CD4-positive, alpha-beta T cell (primary cell): ENCODE data around the gene GRID2. TPM values are rescaled to one million over a fixed set of nuclear protein-coding genes. Genes with fewer than 3 reads are reported as not detected.

ENCODE experiments used
- ATAC-seq: fragments of 200-7000 bp; cut with Tn5 transposase; one replicate; pipeline ENCODE4 v1.10.0; 2022; ENCODE audit warnings: mild to moderate bottlenecking; ENCODE audit not compliant: poor library complexity
- CTCF ChIA-PET: fragments of 350-600 bp; sonication (Branson Sonifier 250); formaldehyde crosslinking; loops from one replicate; lab custom pipeline; 2021; ENCODE audit warnings: antibody characterized with exemption, inconsistent platforms; lab: Charles Lee
- POLR2A ChIA-PET: fragments of 350-600 bp; sonication (Branson Sonifier 250); formaldehyde crosslinking; loops from one replicate; lab custom pipeline; 2021; ENCODE audit warnings: antibody characterized with exemption, inconsistent platforms; lab: Charles Lee
- DNase-seq, 14 experiments: peaks; one replicate each; pipeline ENCODE4 v3.0.0-alpha.2; 2013 to 2020; ENCODE audit warnings: mixed read lengths in 2 of 14
- H3K27ac ChIP-seq, 2 donors: one replicate each; pipeline versions ENCODE4 v1.5.1 to v1.7.0; 2013; ENCODE audit warnings: low read length in 2 of 2, low read depth in 1 of 2, mild to moderate bottlenecking in 1 of 2
- H3K27me3 ChIP-seq, 2 experiments: 1 replicate in 1 of 2; 2 replicates in 1 of 2; pipeline versions ENCODE4 v1.6.1 to v1.7.0; 2013; ENCODE audit warnings: low read length in 2 of 2, control low read depth in 1 of 2, mild to moderate bottlenecking in 1 of 2, moderate library complexity in 1 of 2; ENCODE audit not compliant: insufficient read depth in 2 of 2, control insufficient read depth in 1 of 2
- H3K36me3 ChIP-seq: one replicate; pipeline ENCODE4 v1.6.1; 2013; ENCODE audit warnings: low read length, control low read depth; ENCODE audit not compliant: insufficient read depth
- H3K4me1 ChIP-seq: one replicate; pipeline ENCODE4 v1.6.1; 2013; ENCODE audit warnings: low read length, control low read depth; ENCODE audit not compliant: insufficient read depth
- H3K4me3 ChIP-seq: one replicate; pipeline ENCODE4 v1.5.1; 2013; ENCODE audit warnings: mild to moderate bottlenecking, low read length, moderate library complexity
- H3K9me3 ChIP-seq, 2 experiments: 1 replicate in 1 of 2; 2 replicates in 1 of 2; pipeline versions ENCODE4 v1.6.1 to v1.7.0; 2013; ENCODE audit warnings: low read length in 2 of 2, mild to moderate bottlenecking in 2 of 2, control low read depth in 1 of 2, moderate library complexity in 1 of 2; ENCODE audit not compliant: control insufficient read depth in 1 of 2, insufficient read depth in 1 of 2
- H3K27ac Mint-ChIP-seq: one replicate; pipeline ENCODE4 v1.8.0; 2020; ENCODE audit warnings: mixed read lengths
- H3K27me3 Mint-ChIP-seq: one replicate; pipeline ENCODE4 v1.8.0; 2021; ENCODE audit warnings: mixed read lengths
- H3K36me3 Mint-ChIP-seq: one replicate; pipeline ENCODE4 v1.8.0; 2021; ENCODE audit warnings: low read depth, mixed read lengths
- H3K4me1 Mint-ChIP-seq: one replicate; pipeline ENCODE4 v1.8.0; 2021; ENCODE audit warnings: low read depth, mixed read lengths
- H3K4me3 Mint-ChIP-seq: one replicate; pipeline ENCODE4 v1.8.0; 2020; ENCODE audit warnings: mild to moderate bottlenecking, mixed read lengths
- H3K9me3 Mint-ChIP-seq: one replicate; pipeline ENCODE4 v1.8.0; 2020; ENCODE audit warnings: mixed read lengths
- CTCF ChIP-seq: fragments of 200-600 bp; IDR thresholded peaks from one replicate; pipeline ENCODE4 v1.8.0; 2022; ENCODE audit warnings: antibody characterized with exemption, mild to moderate bottlenecking
- intact Hi-C, 2 experiments: fragments of 100-400 bp; cut with DNase I in 1 of 2; cut with micrococcal nuclease in 1 of 2; formaldehyde crosslinking; loops; one replicate each; pipeline versions ENCODE4 v1.15.1 to v1.9.0; 2023 to 2025; cut with DNase I, micrococcal nuclease
- total RNA-seq, 174 experiments: library from RNA in 2 of 174; stranded (reverse) in 2 of 174; gene quantifications; one replicate each; pipeline ENCODE4 v1.2.3 and lab custom pipeline; 2021 to 2026

GRID2 gene
- total RNA-seq, 2 experiments from 2014 or later: not detected

DNA sequence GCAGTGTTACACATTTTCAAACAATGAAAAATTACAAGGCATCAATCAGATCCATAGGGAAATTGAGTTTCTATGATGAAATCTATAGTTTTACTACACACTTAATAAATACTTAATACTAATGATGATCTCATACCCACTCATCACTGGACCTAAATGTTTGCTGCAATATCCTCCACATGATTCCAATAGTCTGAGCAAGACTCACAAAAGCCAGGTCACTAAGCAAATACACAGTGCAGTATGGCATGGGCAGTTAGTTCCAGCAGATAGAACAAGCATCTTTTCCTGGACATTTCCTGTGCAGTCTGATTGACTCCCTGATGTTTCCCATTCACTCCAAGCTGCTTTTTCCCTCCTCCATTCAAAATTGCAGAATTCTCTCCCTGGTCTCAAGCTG lies 1415.8 kb downstream of the GRID2 start:
- H3K4me3 Mint-ChIP-seq: no peak overlapping the region
- H3K36me3 Mint-ChIP-seq: no peaks in the 10 kb centered on the region
- no peak overlapping the region for H3K27ac ChIP-seq
- no peaks in the 10 kb centered on the region for H3K4me1 Mint-ChIP-seq
- intact Hi-C loops: no loop called here
- ChIA-PET POLR2A (no interaction called here), CTCF (no interaction called here)
- no peak for TF ChIP-seq CTCF
- no peaks in the 10 kb centered on the region for H3K4me1 ChIP-seq
- no peaks in the 10 kb centered on the region for H3K36me3 ChIP-seq
- DNase-seq: no peak
- H3K27me3 ChIP-seq: no peaks in the 10 kb centered on the region
- no peaks in the 10 kb centered on the region for H3K27me3 Mint-ChIP-seq
- peaks cover 0 to 3% of the 10 kb centered on the region in 2 experiments for H3K9me3 ChIP-seq
- H3K27ac Mint-ChIP-seq: no peak overlapping the region
- no peak for ATAC-seq
- no peak overlapping the region for H3K4me3 ChIP-seq
- peaks cover 2% of the 10 kb centered on the region for H3K9me3 Mint-ChIP-seq

DNA sequence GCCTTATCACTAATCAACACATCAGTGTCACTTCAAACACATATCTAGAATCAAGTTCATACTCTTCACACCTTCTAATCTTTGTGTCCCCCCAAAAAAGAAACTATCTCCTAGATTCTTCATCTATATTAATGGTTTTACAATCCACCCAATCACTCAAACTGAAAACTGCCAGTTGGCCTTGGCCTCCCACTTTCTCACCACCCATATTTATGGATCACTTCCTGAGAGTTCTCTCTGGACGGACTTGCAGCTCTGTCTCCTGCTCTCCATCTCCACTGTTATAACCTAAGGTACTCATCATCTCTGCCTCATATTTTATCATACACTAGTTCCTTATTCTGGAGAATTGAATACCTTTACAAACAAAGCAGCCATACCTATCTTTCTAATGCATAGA lies 1418.7 kb downstream of the GRID2 start:
- Mint-ChIP-seq H3K9me3 (peaks cover 2% of the 10 kb centered on the region), H3K27ac (no peak overlapping the region), H3K36me3 (no peaks in the 10 kb centered on the region), H3K4me3 (no peak overlapping the region), H3K27me3 (no peaks in the 10 kb centered on the region), H3K4me1 (no peaks in the 10 kb centered on the region)
- Histone ChIP-seq H3K4me1 (no peaks in the 10 kb centered on the region), H3K27ac (no peak overlapping the region), H3K27me3 (no peaks in the 10 kb centered on the region), H3K4me3 (no peak overlapping the region), H3K9me3 (peaks cover 0 to 3% of the 10 kb centered on the region in 2 experiments), H3K36me3 (no peaks in the 10 kb centered on the region)
- no peak for DNase-seq
- no peak for TF ChIP-seq CTCF
- intact Hi-C loops: no loop called here
- POLR2A ChIA-PET: no interaction called here
- no peak for ATAC-seq
- CTCF ChIA-PET: no interaction called here

DNA sequence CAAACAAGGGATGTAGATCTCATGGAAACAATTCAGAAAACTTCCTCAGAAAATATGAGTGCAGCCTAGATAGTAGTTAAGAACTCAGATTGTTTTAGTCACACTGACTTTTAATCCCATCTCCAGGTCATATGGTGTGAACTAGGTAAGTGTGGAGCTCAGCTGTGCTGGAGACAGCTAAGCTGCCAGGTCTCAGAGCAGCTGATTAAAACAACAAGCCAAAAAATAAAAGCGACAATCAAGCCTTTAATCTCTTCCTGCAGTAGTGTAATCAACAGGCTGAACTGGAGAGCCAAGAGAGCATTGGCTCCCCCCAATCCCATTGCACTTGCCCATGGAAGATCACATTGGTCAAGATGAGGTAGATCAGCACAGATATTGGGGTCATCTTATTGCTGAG lies 1426.5 kb downstream of the GRID2 start:
- intact Hi-C loops: no loop called here
- H3K4me1 ChIP-seq: no peaks in the 10 kb centered on the region
- H3K9me3 Mint-ChIP-seq: no peaks in the 10 kb centered on the region
- H3K27me3 ChIP-seq: no peaks in the 10 kb centered on the region
- CTCF ChIA-PET: no interaction called here
- POLR2A ChIA-PET: no interaction called here
- no peak overlapping the region for H3K4me3 Mint-ChIP-seq
- no peaks in the 10 kb centered on the region for H3K36me3 ChIP-seq
- ATAC-seq: no peak
- no peak for DNase-seq
- no peak overlapping the region for H3K27ac Mint-ChIP-seq
- no peaks in the 10 kb centered on the region for H3K4me1 Mint-ChIP-seq
- no peak overlapping the region for H3K4me3 ChIP-seq
- no peak overlapping the region for H3K27ac ChIP-seq
- no peaks in the 10 kb centered on the region for H3K36me3 Mint-ChIP-seq
- H3K9me3 ChIP-seq: peaks cover 0 to 5% of the 10 kb centered on the region in 2 experiments
- TF ChIP-seq CTCF: no peak
- H3K27me3 Mint-ChIP-seq: no peaks in the 10 kb centered on the region
